ELF-1 (cell line): ENCODE measurements around the gene EFNA2.
"Not testable (repeated sequence)": the region's sequence is repeated elsewhere in the genome, so short reads cannot be mapped to it uniquely, and the experiment has no call there.

Experiments used
- DNase-seq: peaks from one replicate; pipeline ENCODE4 v3.0.0-alpha.2; 2016; ENCODE audit warnings: low read depth, low spot score

EFNA2 gene

GRCh38 chr19:1317274-1318003, 31.8 kb downstream of the EFNA2 start:
- DNase-seq: no peak

GRCh38 chr19:1318678-1319471, 33.2 kb downstream of the EFNA2 start:
- DNase-seq: no peak

DNA sequence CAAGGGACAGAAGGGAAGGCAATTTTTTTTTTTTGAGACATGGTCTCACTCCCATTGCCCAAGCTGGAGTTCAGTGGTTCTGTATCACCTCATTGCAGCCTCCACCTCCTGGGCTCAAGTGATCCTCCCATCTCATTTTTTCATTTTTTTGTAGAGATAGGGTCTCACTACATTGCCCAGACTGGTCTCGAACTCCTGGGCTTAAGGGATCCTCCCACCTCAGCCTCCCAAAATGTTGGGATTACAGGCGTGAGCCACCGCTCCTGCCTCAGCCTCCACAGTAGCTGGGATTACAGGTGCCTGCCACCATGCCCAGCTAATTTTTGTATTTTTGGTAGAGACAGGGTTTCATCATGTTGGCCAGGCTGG, 34.6 kb downstream of the EFNA2 start:
- DNase-seq: not testable (repeated sequence)

GRCh38 chr19:1321539-1321938, 35.9 kb downstream of the EFNA2 start:
- DNase-seq: no peak

DNA sequence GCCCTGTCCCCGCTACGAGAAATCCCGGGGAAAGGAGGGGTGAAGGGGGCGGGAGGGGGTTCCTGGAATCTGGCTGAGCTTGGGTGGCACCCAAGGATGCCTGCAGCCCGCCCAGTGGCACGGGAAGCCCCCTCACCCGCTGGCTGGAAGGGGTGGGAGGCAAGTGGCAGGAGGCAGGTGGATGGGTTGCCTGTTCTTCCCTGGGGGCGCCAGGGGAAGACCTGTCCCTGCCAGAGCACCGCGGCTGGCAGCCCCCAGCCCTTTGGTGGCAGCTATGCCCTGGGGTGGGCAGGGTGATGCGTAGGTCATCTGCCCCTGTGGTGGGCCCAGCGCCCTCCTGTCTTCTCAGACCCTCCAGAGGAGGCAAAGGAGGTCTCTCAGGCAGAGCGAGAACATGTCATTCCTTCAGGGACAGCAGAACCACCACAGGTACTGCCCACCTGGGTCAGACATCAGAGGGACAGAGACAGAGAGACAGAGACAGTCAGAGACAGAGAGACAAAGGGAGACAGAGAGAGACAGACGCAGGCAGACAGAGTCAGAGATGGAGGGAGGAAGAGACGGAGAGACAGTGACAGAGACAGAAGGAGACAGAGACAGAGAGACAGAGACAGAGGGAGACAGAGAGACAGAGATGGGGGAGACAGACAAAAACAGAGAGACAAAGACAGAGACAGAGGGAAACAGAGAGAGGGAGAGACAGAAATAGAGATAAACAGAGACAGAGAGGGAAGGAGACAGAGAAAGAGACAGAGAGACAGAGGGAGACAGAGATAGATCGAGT, 36.7 kb downstream of the EFNA2 start:
- no peak for DNase-seq

DNA sequence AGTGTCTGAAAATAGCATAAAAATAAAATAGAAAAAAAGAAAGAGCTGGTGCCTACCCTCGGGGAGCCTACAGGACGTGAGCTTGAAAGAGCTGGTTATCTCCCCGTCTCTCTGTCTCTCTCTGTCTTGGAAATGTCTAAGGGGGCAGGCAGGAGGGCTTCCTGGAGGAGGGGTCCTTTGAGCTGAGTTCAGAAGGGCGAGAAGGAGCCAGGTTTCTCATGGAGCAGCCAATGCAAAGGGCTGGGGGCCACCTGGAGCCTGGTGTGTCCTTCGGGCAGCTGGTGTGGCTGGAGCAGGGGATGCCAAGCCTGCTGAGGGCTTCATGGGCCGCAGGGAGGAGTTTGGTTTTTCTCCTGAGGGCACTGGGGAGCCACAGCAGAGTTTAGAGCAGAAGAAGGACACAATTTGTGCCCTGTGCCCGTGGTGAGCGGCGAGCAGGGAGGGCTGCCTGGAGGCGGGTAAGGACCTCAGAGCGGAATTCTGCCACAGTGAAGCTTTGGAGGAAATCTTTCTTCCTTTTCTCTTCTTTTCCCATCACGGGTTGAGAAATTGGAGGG, 38.7 kb downstream of the EFNA2 start:
- no peak for DNase-seq

GRCh38 chr19:1324806-1325567, 39.3 kb downstream of the EFNA2 start:
- DNase-seq: peak; percentile 89

GRCh38 chr19:1325568-1326294, 40.1 kb downstream of the EFNA2 start:
- no peak for DNase-seq

DNA sequence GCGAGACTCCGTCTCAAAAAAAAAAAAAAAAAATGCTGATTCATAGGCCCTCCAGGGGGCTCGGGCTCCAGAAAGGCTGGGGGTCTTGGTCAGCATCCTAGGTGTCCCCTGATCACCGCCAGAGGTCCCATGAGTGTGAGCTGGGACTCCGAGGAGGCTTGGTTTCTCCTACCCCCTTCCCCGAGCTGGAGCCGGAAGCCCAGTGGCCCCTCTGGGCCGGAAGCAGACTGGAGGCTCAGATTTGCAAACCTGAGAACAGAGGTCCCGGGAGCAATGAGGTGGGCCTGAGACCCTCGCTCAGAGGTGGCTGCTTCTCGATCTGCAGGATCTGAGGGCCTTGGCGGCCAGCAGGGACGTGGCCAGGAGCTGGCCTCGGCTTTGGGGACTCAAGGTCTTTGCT, 41.5 kb downstream of the EFNA2 start:
- DNase-seq: no peak

DNA sequence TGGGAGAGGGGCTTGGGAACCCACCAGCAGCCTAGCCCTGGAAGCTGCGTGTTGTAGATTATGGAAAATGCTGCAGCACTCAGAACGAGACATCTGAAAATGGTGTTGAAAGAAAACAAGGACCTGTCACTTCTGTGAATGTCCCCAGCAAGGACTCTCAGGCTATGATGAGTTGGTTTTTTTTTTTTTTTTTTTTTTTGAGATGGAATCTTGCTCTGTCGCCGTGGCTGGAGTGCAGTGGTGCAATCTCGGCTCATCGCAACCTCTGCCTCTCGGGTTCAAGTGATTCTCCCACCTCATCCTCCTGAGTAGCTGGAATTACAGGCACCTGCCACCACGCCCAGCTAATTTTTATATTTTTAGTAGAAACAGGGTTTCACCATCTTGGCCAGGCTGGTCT, 46.5 kb downstream of the EFNA2 start:
- not testable (repeated sequence) for DNase-seq

- DNase-seq: no peak
These were observed 50.5 kb downstream of the EFNA2 start for GRCh38 chr19:1336079-1336684.

- no peak for DNase-seq
These were observed 55.2 kb downstream of the EFNA2 start for GRCh38 chr19:1340681-1341469.

- DNase-seq: no peak
These were observed 57.4 kb downstream of the EFNA2 start for GRCh38 chr19:1343041-1343440.

- no peak for DNase-seq
These were observed 63.5 kb downstream of the EFNA2 start for GRCh38 chr19:1349211-1349610.

GRCh38 chr19:1350867-1351266, 65.2 kb downstream of the EFNA2 start:
- DNase-seq: no peak
